ENCODE results near the gene KIRREL2. TPM values are rescaled to one million over a fixed set of nuclear protein-coding genes. Genes with fewer than 3 reads are reported as not detected.

The KIRREL2 gene
- polyA plus RNA-seq, 1 experiment: not detected

GRCh38 chr19:35845215-35846037 lies 11.3 kb upstream of the KIRREL2 start:
- TF ChIP-seq, protein P1, sequence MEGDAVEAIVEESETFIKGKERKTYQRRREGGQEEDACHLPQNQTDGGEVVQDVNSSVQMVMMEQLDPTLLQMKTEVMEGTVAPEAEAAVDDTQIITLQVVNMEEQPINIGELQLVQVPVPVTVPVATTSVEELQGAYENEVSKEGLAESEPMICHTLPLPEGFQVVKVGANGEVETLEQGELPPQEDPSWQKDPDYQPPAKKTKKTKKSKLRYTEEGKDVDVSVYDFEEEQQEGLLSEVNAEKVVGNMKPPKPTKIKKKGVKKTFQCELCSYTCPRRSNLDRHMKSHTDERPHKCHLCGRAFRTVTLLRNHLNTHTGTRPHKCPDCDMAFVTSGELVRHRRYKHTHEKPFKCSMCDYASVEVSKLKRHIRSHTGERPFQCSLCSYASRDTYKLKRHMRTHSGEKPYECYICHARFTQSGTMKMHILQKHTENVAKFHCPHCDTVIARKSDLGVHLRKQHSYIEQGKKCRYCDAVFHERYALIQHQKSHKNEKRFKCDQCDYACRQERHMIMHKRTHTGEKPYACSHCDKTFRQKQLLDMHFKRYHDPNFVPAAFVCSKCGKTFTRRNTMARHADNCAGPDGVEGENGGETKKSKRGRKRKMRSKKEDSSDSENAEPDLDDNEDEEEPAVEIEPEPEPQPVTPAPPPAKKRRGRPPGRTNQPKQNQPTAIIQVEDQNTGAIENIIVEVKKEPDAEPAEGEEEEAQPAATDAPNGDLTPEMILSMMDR (IDR thresholded peaks at IDR 0.05; ENCODE audit: low read depth, low read length): no peak
- Histone ChIP-seq H3K4me3 (ENCODE audit: low read depth, low read length) (no peak overlapping the region), H3K27ac (ENCODE audit: low read depth, low read length) (no peak overlapping the region), H3K9me3 (ENCODE audit: control insufficient read depth, insufficient read depth, low read length) (peaks cover 6% of the 10 kb centered on the region; the same call in 1 of the 2 replicates), H3K27me3 (ENCODE audit: control insufficient read depth, insufficient read depth, low read length) (peaks cover 63% of the 10 kb centered on the region)
- ChIA-PET CTCF (no interaction called here), POLR2A (no interaction called here)
- DNase-seq (ENCODE audit: low read depth, low spot score): no peak

GRCh38 chr19:35846038-35846668 lies 10.6 kb upstream of the KIRREL2 start:
- peaks cover 6% of the 10 kb centered on the region; the same call in 1 of the 2 replicates for H3K9me3 ChIP-seq (ENCODE audit: control insufficient read depth, insufficient read depth, low read length)
- DNase-seq (ENCODE audit: low read depth, low spot score): no peak
- CTCF ChIA-PET: no interaction called here
- POLR2A ChIA-PET: no interaction called here
- peaks cover 67% of the 10 kb centered on the region for H3K27me3 ChIP-seq (ENCODE audit: control insufficient read depth, insufficient read depth, low read length)
- no peak overlapping the region for H3K4me3 ChIP-seq (ENCODE audit: low read depth, low read length)
- TF ChIP-seq, protein P1 (IDR thresholded peaks at IDR 0.05; ENCODE audit: low read depth, low read length): no peak
- no peak overlapping the region for H3K27ac ChIP-seq (ENCODE audit: low read depth, low read length)

DNA sequence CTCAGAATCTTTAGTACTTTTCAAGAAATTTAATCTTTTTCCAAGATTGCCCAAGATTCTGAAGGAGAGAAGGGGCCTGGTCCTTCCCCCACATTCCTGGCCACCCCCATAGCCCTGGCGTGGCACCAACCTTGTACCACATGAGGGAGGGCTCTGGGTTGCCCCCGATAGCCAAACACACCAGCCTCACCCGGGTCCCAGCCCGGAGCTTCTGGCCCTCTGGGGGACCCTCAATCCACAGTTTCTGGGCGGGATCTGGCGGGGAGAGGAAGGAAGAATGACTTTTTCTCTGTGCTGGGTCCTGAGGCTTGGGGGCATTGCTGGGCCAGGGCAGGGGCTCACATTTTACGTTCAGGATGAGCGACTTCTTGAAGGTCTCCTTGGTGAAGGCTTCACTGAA lies 8.8 kb upstream of the KIRREL2 start:
- CTCF ChIA-PET: no interaction called here
- H3K9me3 ChIP-seq (ENCODE audit: control insufficient read depth, insufficient read depth, low read length): peaks cover 6% of the 10 kb centered on the region; the same call in 1 of the 2 replicates
- H3K27ac ChIP-seq (ENCODE audit: low read depth, low read length): no peak overlapping the region
- POLR2A ChIA-PET: no interaction called here
- TF ChIP-seq, protein P1 (IDR thresholded peaks at IDR 0.05; ENCODE audit: low read depth, low read length): no peak
- H3K27me3 ChIP-seq (ENCODE audit: control insufficient read depth, insufficient read depth, low read length): peaks cover 75% of the 10 kb centered on the region
- DNase-seq (ENCODE audit: low read depth, low spot score): no peak
- no peak overlapping the region for H3K4me3 ChIP-seq (ENCODE audit: low read depth, low read length)

DNA sequence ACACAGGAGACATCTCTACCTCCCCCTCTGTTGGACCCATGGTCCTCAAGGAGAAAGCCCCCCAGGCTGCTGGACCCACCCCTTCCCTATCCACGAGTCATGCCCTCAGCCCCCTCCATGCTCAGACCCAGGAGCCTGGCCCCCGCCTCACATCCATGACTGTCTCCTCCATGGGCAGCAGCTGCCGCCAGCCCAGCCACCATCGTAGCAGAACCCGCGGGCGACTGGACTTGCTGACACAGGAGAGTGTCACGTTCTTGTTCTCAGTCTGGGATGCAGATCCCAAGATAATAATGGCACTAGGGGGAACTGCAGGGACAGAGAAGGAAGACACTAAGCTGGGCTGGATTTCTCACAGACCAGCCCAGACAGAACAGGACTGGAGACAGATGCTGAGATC lies 8.2 kb upstream of the KIRREL2 start:
- TF ChIP-seq, protein P1 (IDR thresholded peaks at IDR 0.05; ENCODE audit: low read depth, low read length): no peak
- peaks cover 74% of the 10 kb centered on the region for H3K27me3 ChIP-seq (ENCODE audit: control insufficient read depth, insufficient read depth, low read length)
- CTCF ChIA-PET: no interaction called here
- POLR2A ChIA-PET: no interaction called here
- no peak for DNase-seq (ENCODE audit: low read depth, low spot score)
- H3K9me3 ChIP-seq (ENCODE audit: control insufficient read depth, insufficient read depth, low read length): peaks cover 6% of the 10 kb centered on the region; the same call in 1 of the 2 replicates
- no peak overlapping the region for H3K4me3 ChIP-seq (ENCODE audit: low read depth, low read length)
- no peak overlapping the region for H3K27ac ChIP-seq (ENCODE audit: low read depth, low read length)

DNA sequence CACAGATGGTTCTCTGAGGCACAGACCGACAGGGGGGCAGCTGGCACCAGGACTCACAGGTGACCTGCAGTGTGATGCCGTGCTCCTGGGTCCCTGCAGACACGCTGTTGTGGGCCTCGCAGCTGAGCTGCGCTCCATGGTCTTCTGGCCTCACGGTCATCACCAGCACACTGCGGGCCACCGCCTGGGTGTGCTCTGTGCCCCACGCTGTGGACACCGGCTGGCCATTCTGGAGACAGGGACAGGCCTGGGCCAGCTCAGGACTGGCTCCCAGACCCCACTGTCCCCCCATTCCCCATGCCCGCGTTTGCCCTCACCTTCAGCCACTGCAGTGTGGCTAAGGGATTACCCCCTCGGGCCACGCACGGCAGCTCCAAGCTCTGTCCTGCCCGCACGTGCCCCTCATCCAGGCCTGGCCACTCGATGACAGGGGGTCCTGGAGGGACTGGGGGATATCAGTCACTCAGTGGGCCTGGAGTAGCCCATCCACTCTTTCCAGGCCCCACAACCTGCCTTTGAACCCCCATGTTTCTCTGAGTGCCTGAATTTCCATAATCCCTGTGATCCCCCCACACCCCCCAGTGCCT lies 7.7 kb upstream of the KIRREL2 start:
- CTCF ChIA-PET: no interaction called here
- H3K9me3 ChIP-seq (ENCODE audit: control insufficient read depth, insufficient read depth, low read length): peaks cover 3% of the 10 kb centered on the region; the same call in 1 of the 2 replicates
- no peak overlapping the region for H3K27ac ChIP-seq (ENCODE audit: low read depth, low read length)
- POLR2A ChIA-PET: no interaction called here
- TF ChIP-seq, protein P1 (IDR thresholded peaks at IDR 0.05; ENCODE audit: low read depth, low read length): no peak
- DNase-seq (ENCODE audit: low read depth, low spot score): no peak
- H3K27me3 ChIP-seq (ENCODE audit: control insufficient read depth, insufficient read depth, low read length): peaks cover 70% of the 10 kb centered on the region
- no peak overlapping the region for H3K4me3 ChIP-seq (ENCODE audit: low read depth, low read length)
